Pancreas (tissue), 10 donors: ENCODE measurements around the gene CEBPB. TPM values are rescaled to one million over a fixed set of nuclear protein-coding genes. Genes with fewer than 3 reads are reported as not detected.
A peak's percentile ranks its signal among the peaks of the same experiment; 100 is the strongest.
"Not testable (repeated sequence)": the region's sequence is repeated elsewhere in the genome, so short reads cannot be mapped to it uniquely, and the experiment has no call there.

Source experiments
- ATAC-seq, 4 donors: fragments of 200-7000 bp; cut with Tn5 transposase; one replicate each; pipeline versions ENCODE4 v1.8.0 to v1.9.1; 2020; ENCODE audit warnings: mild to moderate bottlenecking in 4 of 4, moderate library complexity in 4 of 4
- DNase-seq, 6 donors: peaks; one replicate each; pipeline ENCODE4 v3.0.0-alpha.2; 2020
- FAIRE-seq: peaks from 2 replicates; lab custom pipeline; 2012; peaks lifted over from hg19 to GRCh38; lab: Jason Lieb, UNC
- H3K27ac ChIP-seq, 4 donors: fragments of 200-600 bp; sonication (generic); 1 replicate in 3 of 4; 2 replicates in 1 of 4; pipeline versions ENCODE4 v1.5.0 to v1.8.0; 2020
- H3K27me3 ChIP-seq, 4 donors: fragments of 200-600 bp; one replicate each; pipeline ENCODE4 v1.8.0; 2021
- H3K36me3 ChIP-seq, 3 donors: fragments of 200-600 bp; sonication (generic) in 1 of 3; one replicate each; pipeline versions ENCODE4 v1.5.0 to v1.8.0; 2020 to 2021
- H3K4me1 ChIP-seq, 3 donors: fragments of 200-600 bp; one replicate each; pipeline ENCODE4 v1.8.0; 2021
- H3K4me3 ChIP-seq, 4 donors: fragments of 200-600 bp; sonication (generic) in 2 of 4; one replicate each; pipeline versions ENCODE4 v1.5.0 to v1.8.0; 2020 to 2021
- H3K9me3 ChIP-seq, 4 donors: fragments of 200-600 bp; one replicate each; pipeline ENCODE4 v1.8.0; 2021
- WGBS, 2 donors: extraction: QIAGEN DNeasy Blood & Tissue Kit; methylation state at CpG; one replicate each; pipeline ENCODE4 v1.1.7; 2013; 5-methylcytosine and 5-hydroxymethylcytosine counted together
- intact Hi-C, 3 donors: fragments of 100-400 bp; cut with DNase I; formaldehyde crosslinking; loops; one replicate each; pipeline versions ENCODE4 v1.11.1 to v1.14.2; 2022
- polyA plus RNA-seq, 2 donors: library from polyadenylated mRNA; stranded (reverse); fragments of 200-250 nt; gene quantifications; one replicate each; pipeline ENCODE4 v1.2.3, GENCODE V29; 2013
- total RNA-seq, 6 donors: library from RNA; stranded (reverse); fragmentation: NEBNext Ultra II Directional in 4 of 6; extraction: Animal tissue kit (Norgen Biotek cat#: 25700) in 4 of 6; gene quantifications; one replicate each; pipeline versions ENCODE4 v1.2.1 to v1.2.4, GENCODE V29; 2021 to 2023
- TF ChIP-seq, protein P1 (sequence below), 4 donors: fragments of 200-600 bp; sonication (generic) in 3 of 4; IDR thresholded peaks; one replicate each; pipeline versions ENCODE4 v1.5.0 to v1.8.0; 2021; ENCODE audit warnings: antibody characterized with exemption in 4 of 4
- donor health status: healthy with polysubstance abuse.
- donor health status: DM: no; HTN: no; CAD: no; lungs with moderate emphysema.
- donor health status: DM: no; HTN: no; CAD: no.
- donor health status: control.
- donor health status: control.
- donor health status: Bipolar disorder and iron deficiency.
- donor health status: DM: yes; HTN: yes; CAD: no.
- donor health status: DM: no; HTN: no; CAD: no.
- donor health status: DM: no; HTN: no; CAD: no.
- donor health status: DM: yes; HTN: yes; CAD: no.

Gene CEBPB
- total and polyA plus RNA-seq, 8 donors, result 10.9 to 83.4 (median 31.2) TPM

DNA sequence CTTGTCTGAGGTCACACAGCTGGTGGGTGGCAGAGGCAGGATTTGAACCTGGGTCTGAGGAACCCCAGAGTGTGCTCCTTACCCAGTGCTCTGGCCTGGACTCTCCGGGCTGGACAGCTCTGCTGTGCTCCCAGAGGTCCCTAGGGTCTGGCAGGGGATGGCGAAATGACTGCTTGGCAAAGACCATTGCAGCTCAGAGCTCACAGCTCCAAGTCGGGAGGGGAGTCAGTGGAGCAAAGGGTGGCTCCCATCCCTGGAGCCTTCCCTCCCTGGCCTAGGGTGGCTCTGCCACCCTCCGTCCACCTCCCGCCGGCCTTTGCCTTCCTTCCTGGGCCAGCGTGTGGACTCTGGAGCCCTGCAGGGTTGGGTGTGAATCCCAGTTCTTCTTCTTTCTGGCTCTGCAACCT is 17.5 kb downstream of the CEBPB start:
- TF ChIP-seq, protein P1, sequence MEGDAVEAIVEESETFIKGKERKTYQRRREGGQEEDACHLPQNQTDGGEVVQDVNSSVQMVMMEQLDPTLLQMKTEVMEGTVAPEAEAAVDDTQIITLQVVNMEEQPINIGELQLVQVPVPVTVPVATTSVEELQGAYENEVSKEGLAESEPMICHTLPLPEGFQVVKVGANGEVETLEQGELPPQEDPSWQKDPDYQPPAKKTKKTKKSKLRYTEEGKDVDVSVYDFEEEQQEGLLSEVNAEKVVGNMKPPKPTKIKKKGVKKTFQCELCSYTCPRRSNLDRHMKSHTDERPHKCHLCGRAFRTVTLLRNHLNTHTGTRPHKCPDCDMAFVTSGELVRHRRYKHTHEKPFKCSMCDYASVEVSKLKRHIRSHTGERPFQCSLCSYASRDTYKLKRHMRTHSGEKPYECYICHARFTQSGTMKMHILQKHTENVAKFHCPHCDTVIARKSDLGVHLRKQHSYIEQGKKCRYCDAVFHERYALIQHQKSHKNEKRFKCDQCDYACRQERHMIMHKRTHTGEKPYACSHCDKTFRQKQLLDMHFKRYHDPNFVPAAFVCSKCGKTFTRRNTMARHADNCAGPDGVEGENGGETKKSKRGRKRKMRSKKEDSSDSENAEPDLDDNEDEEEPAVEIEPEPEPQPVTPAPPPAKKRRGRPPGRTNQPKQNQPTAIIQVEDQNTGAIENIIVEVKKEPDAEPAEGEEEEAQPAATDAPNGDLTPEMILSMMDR (IDR thresholded peaks at IDR 0.05), result no peak
- Histone ChIP-seq H3K27me3 (no peaks in the 10 kb centered on the region), H3K36me3 (no peaks in the 10 kb centered on the region), H3K4me3 (no peak overlapping the region), H3K27ac (no peak overlapping the region), H3K4me1 (peaks cover 21 to 25% (median 22%) of the 10 kb centered on the region in 3 donors), H3K9me3 (no peaks in the 10 kb centered on the region)
- DNase-seq (peak in 2 of 6 donors; percentile 15 to 36), ATAC-seq (no peak), FAIRE-seq (no peak)
- intact Hi-C loops, result no loop called here
- WGBS, 2 donors, result 88 to 94% methylated on average over 7 of the region's 7 CpGs

DNA sequence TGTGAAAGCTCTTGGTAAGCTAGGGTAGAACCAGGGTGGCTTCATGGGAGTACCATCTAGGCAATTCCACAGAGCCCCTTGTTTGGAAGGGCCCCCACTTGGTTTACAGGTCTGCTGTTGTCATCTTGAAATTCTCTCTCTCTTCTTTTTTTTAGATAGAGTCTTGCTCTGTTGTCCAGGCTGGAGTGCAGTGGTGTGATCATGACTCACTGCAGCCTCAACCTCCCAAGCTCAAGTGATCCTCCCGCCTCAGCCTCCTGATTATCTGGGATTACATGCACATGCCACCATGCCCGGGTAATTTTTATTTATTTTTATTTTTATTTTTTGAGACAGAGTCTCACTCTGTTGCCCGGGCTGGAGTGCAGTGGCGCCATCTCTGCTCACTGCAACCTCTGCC is 18.2 kb downstream of the CEBPB start:
- not testable (repeated sequence) for ATAC-seq, H3K27ac ChIP-seq

DNA sequence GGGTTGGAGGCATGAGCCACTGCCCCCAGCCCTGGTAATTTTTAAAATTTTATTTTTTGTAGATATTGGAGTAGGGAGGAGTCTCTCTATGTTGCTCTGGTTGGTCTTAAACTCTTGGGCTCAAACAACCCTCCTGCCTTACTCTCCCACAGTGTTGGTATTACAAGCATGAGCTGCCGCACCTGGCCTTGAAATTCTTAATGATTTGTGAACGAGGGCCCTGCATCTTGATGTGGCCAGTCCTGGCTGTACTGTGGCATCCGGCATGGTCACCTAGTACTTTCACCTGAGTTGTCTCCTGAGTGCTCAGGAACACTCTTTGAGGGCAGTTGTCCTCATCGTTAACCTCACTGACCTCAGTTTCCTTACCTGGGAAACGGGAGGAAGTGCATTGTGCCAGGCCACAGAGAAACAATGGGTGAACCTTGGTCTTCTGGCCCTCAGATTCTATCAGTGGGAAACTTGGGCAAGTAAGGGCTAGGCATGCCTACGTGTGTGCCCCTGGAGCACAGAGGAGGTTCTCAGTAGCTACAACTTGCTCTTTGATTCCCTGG is 19.5 kb downstream of the CEBPB start:
- intact Hi-C loops, result loop anchor here in 1 of 3 donors (10.0 kb wide), 1 partner anchor 175 kb away; no protein-coding TSS in a partner anchor
- Histone ChIP-seq H3K9me3 (no peaks in the 10 kb centered on the region), H3K4me1 (peaks cover 21 to 25% (median 22%) of the 10 kb centered on the region in 3 donors), H3K36me3 (no peaks in the 10 kb centered on the region), H3K27me3 (no peaks in the 10 kb centered on the region), H3K27ac (peak overlapping the region in 3 of 4 donors; percentile 44 to 78 (median 64)), H3K4me3 (no peak overlapping the region)
- TF ChIP-seq, protein P1 (IDR thresholded peaks at IDR 0.05), result no peak
- FAIRE-seq, result no peak
- WGBS, 2 donors, result 27% methylated on average over 6 of the region's 6 CpGs
- DNase-seq, result peak in 3 of 6 donors; percentile 24 to 36 (median 33)
- peak; percentile 9 to 57 (median 27) for ATAC-seq

More for the DNA sequence above, 18.2 kb downstream of the CEBPB start:
- FAIRE-seq, H3K4me3 ChIP-seq, intact Hi-C loops, H3K36me3 ChIP-seq, H3K9me3 ChIP-seq, H3K27me3 ChIP-seq: not testable (repeated sequence)
- 80 to 87% methylated on average over 4 of the region's 4 CpGs for WGBS, 2 donors
- H3K4me1 ChIP-seq, result peaks cover 21 to 25% (median 22%) of the 10 kb centered on the region in 3 donors
- DNase-seq, result peak in 1 of 6 donors; percentile 6

DNA sequence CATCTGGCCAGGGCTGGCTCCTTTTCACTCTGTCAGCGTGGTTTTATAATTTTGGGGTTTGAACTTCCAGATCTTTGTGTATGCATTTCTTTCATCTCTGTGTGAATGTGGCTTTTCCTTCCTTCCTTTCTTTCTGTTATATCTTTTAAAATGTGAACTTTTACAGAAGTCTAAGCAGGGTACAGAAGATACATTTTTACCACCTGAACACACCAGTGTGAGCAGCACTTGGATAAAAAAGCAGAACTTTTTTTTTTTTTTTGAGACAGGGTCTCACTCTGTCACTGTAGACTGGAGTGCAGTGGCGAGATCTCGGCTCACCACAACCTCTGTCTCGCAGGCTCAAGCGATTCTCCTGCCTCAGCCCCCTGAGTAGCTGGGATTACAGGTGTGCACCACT is 20.5 kb downstream of the CEBPB start:
- ATAC-seq (no peak), DNase-seq (no peak), FAIRE-seq (no peak)
- peaks cover 21 to 25% (median 22%) of the 10 kb centered on the region in 3 donors for H3K4me1 ChIP-seq
- WGBS, 2 donors, result 79 to 82% methylated on average over 5 of the region's 5 CpGs
- no peaks in the 10 kb centered on the region for H3K36me3 ChIP-seq
- H3K9me3 ChIP-seq, result no peaks in the 10 kb centered on the region
- peak overlapping the region; percentile 46 to 78 (median 71) for H3K27ac ChIP-seq
- intact Hi-C loops, result loop anchor here in 1 of 3 donors (10.0 kb wide), 1 partner anchor 174 kb away; no protein-coding TSS in a partner anchor
- H3K27me3 ChIP-seq, result no peaks in the 10 kb centered on the region
- no peak overlapping the region for H3K4me3 ChIP-seq
- TF ChIP-seq, protein P1 (IDR thresholded peaks at IDR 0.05), result no peak

DNA sequence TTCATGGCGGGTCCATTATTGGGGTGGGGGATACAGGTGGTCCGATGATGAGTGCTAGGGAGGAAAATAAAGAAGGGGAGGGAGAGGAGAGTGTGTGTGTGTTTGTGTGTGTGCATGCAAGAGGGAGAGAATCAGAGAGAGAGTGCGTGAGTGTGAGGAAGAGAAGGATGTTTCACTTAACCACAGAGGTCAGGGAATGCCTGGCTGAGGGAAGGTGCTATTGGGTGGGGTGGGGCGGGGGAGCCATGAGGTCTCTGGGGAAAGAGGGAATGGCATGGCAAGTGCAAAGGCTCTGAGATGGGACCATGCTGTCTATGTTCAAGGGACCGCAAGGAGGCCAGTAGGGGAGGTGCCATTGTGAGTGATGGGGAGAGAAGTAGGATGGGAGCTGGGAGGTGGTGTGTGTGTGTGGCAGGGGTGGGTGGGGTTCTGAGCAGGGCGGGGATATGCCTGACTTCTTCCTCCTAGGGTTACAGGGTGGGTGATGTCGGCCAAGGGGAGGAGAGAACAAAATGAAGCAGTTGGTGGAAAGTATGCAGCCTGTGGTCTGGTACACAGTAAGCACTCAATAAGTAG is 23.0 kb downstream of the CEBPB start:
- 81 to 89% methylated on average over 7 of the region's 7 CpGs for WGBS, 2 donors
- DNase-seq (peak in 2 of 6 donors; percentile 8 to 9), ATAC-seq (no peak), FAIRE-seq (no peak)
- Histone ChIP-seq H3K27me3 (no peaks in the 10 kb centered on the region), H3K4me3 (no peak overlapping the region), H3K27ac (no peak overlapping the region), H3K4me1 (peaks cover 21 to 25% (median 22%) of the 10 kb centered on the region in 3 donors), H3K36me3 (no peaks in the 10 kb centered on the region), H3K9me3 (no peaks in the 10 kb centered on the region)
- intact Hi-C loops, result loop anchor here in 1 of 3 donors (10.0 kb wide), 1 partner anchor 171 kb away; no protein-coding TSS in a partner anchor
- TF ChIP-seq, protein P1 (IDR thresholded peaks at IDR 0.05), result no peak
